HEK293 (cell line): ENCODE data around the gene PLD5.

ENCODE experiments used
- EGR2 ChIP-seq: fragments of 450-650 bp; formaldehyde crosslinking; IDR thresholded peaks from 2 replicates; pipeline ENCODE4 v1.5.1; 2016; ENCODE audit warnings: low read depth, missing biosample characterization, missing genetic modification characterization
- INSM2 ChIP-seq: fragments of 450-650 bp; formaldehyde crosslinking; IDR thresholded peaks from 2 replicates; pipeline ENCODE4 v1.5.1; 2016; ENCODE audit warnings: missing biosample characterization, missing genetic modification characterization
- KLF17 ChIP-seq: fragments of 450-650 bp; formaldehyde crosslinking; IDR thresholded peaks from 2 replicates; pipeline ENCODE4 v1.5.1; 2016; ENCODE audit warnings: missing biosample characterization, missing genetic modification characterization
- PATZ1 ChIP-seq: fragments of 450-650 bp; formaldehyde crosslinking; IDR thresholded peaks from 2 replicates; pipeline ENCODE4 v1.5.1; 2016; ENCODE audit warnings: missing biosample characterization, missing genetic modification characterization
- PBX3 ChIP-seq: sonication (generic); formaldehyde crosslinking; IDR thresholded peaks from 2 replicates; pipeline ENCODE4 v1.8.1; 2022; ENCODE audit warnings: mild to moderate bottlenecking, moderate library complexity, missing genetic modification reagents
- PRDM4 ChIP-seq: fragments of 450-650 bp; formaldehyde crosslinking; IDR thresholded peaks from 2 replicates; pipeline ENCODE4 v1.5.1; 2017; ENCODE audit warnings: missing biosample characterization, missing genetic modification characterization
- YY1 ChIP-seq: fragments of 450-650 bp; formaldehyde crosslinking; IDR thresholded peaks from 2 replicates; pipeline ENCODE4 v1.5.1; 2018; ENCODE audit warnings: missing biosample characterization, missing genetic modification characterization
- ZBTB17 ChIP-seq: fragments of 450-650 bp; formaldehyde crosslinking; IDR thresholded peaks from 2 replicates; pipeline ENCODE4 v1.5.1; 2016; ENCODE audit warnings: missing biosample characterization, missing genetic modification characterization
- ZBTB21 ChIP-seq: fragments of 450-650 bp; formaldehyde crosslinking; IDR thresholded peaks from 2 replicates; pipeline ENCODE4 v1.5.1; 2017; ENCODE audit warnings: missing biosample characterization, missing genetic modification characterization
- ZBTB8A ChIP-seq: fragments of 450-650 bp; formaldehyde crosslinking; IDR thresholded peaks from 2 replicates; pipeline ENCODE4 v1.5.1; 2016; ENCODE audit warnings: missing biosample characterization, missing genetic modification characterization
- ZEB2 ChIP-seq: fragments of 450-650 bp; formaldehyde crosslinking; IDR thresholded peaks from 2 replicates; pipeline ENCODE4 v1.5.1; 2016; ENCODE audit warnings: missing biosample characterization, missing genetic modification characterization
- ZFHX2 ChIP-seq: fragments of 450-650 bp; formaldehyde crosslinking; conservative IDR thresholded peaks from 2 replicates; pipeline ENCODE4 v1.5.1; 2016; ENCODE audit warnings: missing biosample characterization, missing genetic modification characterization
- ZFP3 ChIP-seq: fragments of 450-650 bp; formaldehyde crosslinking; IDR thresholded peaks from 2 replicates; pipeline ENCODE4 v1.5.1; 2016; ENCODE audit warnings: low read depth, missing biosample characterization, missing genetic modification characterization
- ZNF155 ChIP-seq: fragments of 450-650 bp; formaldehyde crosslinking; IDR thresholded peaks from 2 replicates; pipeline ENCODE4 v1.5.1; 2016; ENCODE audit warnings: missing biosample characterization, missing genetic modification characterization
- ZNF169 ChIP-seq: fragments of 450-650 bp; formaldehyde crosslinking; IDR thresholded peaks from 2 replicates; pipeline ENCODE4 v1.5.1; 2016; ENCODE audit warnings: missing biosample characterization, missing genetic modification characterization
- ZNF175 ChIP-seq: fragments of 450-650 bp; formaldehyde crosslinking; IDR thresholded peaks from 2 replicates; pipeline ENCODE4 v1.5.1; 2016; ENCODE audit warnings: missing biosample characterization, missing genetic modification characterization
- ZNF184 ChIP-seq: fragments of 450-650 bp; IDR thresholded peaks from 2 replicates; pipeline ENCODE4 v1.5.1; 2018; ENCODE audit warnings: missing biosample characterization, mild to moderate bottlenecking, missing genetic modification characterization
- ZNF24 ChIP-seq: fragments of 450-650 bp; formaldehyde crosslinking; IDR thresholded peaks from 2 replicates; pipeline ENCODE4 v1.5.1; 2016; ENCODE audit warnings: missing biosample characterization, missing genetic modification characterization
- ZNF335 ChIP-seq: fragments of 450-650 bp; formaldehyde crosslinking; conservative IDR thresholded peaks from 2 replicates; pipeline ENCODE4 v1.5.1; 2016; ENCODE audit warnings: missing biosample characterization, missing genetic modification characterization
- ZNF341 ChIP-seq: fragments of 450-650 bp; formaldehyde crosslinking; IDR thresholded peaks from 2 replicates; pipeline ENCODE4; 2016; ENCODE audit warnings: low read depth, missing biosample characterization, missing genetic modification characterization
- ZNF398 ChIP-seq: fragments of 450-650 bp; formaldehyde crosslinking; IDR thresholded peaks from 2 replicates; pipeline ENCODE4 v1.5.1; 2017; ENCODE audit warnings: missing biosample characterization, missing genetic modification characterization
- ZNF560 ChIP-seq: fragments of 450-650 bp; formaldehyde crosslinking; IDR thresholded peaks from 2 replicates; pipeline ENCODE4 v1.5.1; 2017; ENCODE audit warnings: missing biosample characterization, missing genetic modification characterization, borderline replicate concordance
- ZNF692 ChIP-seq: fragments of 450-650 bp; formaldehyde crosslinking; IDR thresholded peaks from 2 replicates; pipeline ENCODE4 v1.5.1; 2016; ENCODE audit warnings: missing biosample characterization, missing genetic modification characterization
- ZNF785 ChIP-seq: fragments of 450-650 bp; formaldehyde crosslinking; IDR thresholded peaks from 2 replicates; pipeline ENCODE4 v1.5.1; 2016; ENCODE audit warnings: missing biosample characterization, missing genetic modification characterization
- ZSCAN23 ChIP-seq: fragments of 450-650 bp; formaldehyde crosslinking; IDR thresholded peaks from 2 replicates; pipeline ENCODE4 v1.5.1; 2016; ENCODE audit warnings: missing biosample characterization, missing genetic modification characterization
- ZSCAN5A ChIP-seq: fragments of 450-650 bp; formaldehyde crosslinking; IDR thresholded peaks from 2 replicates; pipeline ENCODE4 v1.5.1; 2016; ENCODE audit warnings: missing biosample characterization, missing genetic modification characterization

PLD5 gene

GRCh38 chr1:242523719-242524570 is 552 bp downstream of the PLD5 start (continued):
- no peak for TF ChIP-seq ZNF24 (tag by site-specific recombination)
- TF ChIP-seq ZNF184 (tag by site-specific recombination) = 0 out of 2 replicates have a peak, but pooled peaks have one; percentile 19
- no peak for TF ChIP-seq ZBTB21 (tag by site-specific recombination)
- no peak for TF ChIP-seq ZNF785
- no peak for TF ChIP-seq ZNF341 (tag by site-specific recombination)
- TF ChIP-seq ZNF692 (tag by site-specific recombination) = peak; percentile 63
- peak; percentile 93 for TF ChIP-seq ZBTB8A (tag by site-specific recombination)
- no peak for TF ChIP-seq INSM2 (tag by site-specific recombination)
- no peak for TF ChIP-seq ZNF560 (tag by site-specific recombination)
- TF ChIP-seq ZEB2 (tag by site-specific recombination) = peak; percentile 54; the same call in 1 of the 2 replicates
- TF ChIP-seq YY1 (tag by site-specific recombination) = 0 out of 2 replicates have a peak, but pooled peaks have one; percentile 25
- TF ChIP-seq KLF17 (tag by site-specific recombination) = peak; percentile 51; the same call in 1 of the 2 replicates
- no peak for TF ChIP-seq ZNF175 (tag by site-specific recombination)
- TF ChIP-seq ZNF398 (tag by site-specific recombination) = peak; percentile 71; the same call in 1 of the 2 replicates
- no peak for TF ChIP-seq ZNF155 (tag by site-specific recombination)
- TF ChIP-seq PATZ1 (tag by site-specific recombination) = peak; percentile 67
- no peak for TF ChIP-seq PRDM4
- TF ChIP-seq ZFP3 (tag by site-specific recombination) = peak; percentile 55; the same call in 1 of the 2 replicates
- TF ChIP-seq ZNF169 = no peak
- no peak for TF ChIP-seq ZSCAN23 (tag by site-specific recombination)
- TF ChIP-seq PBX3 (CRISPR knock-in tag) = peak; percentile 91
- TF ChIP-seq ZSCAN5A (tag by site-specific recombination) = no peak
- TF ChIP-seq ZBTB17 = peak; percentile 44
- TF ChIP-seq ZFHX2 (tag by site-specific recombination) = peak; percentile 53
- TF ChIP-seq EGR2 = 0 out of 2 replicates have a peak, but pooled peaks have one; percentile 8
- TF ChIP-seq ZNF335 = peak; percentile 97
